ENCODE results near the gene NKX1-1. TPM values are rescaled to one million over a fixed set of nuclear protein-coding genes. Genes with fewer than 3 reads are reported as not detected.
"Not testable (repeated sequence)": the region's sequence is repeated elsewhere in the genome, so short reads cannot be mapped to it uniquely, and the experiment has no call there.

The NKX1-1 gene
- polyA plus RNA-seq (ENCODE audit: insufficient read length in 4 of 4) = not detected

DNA sequence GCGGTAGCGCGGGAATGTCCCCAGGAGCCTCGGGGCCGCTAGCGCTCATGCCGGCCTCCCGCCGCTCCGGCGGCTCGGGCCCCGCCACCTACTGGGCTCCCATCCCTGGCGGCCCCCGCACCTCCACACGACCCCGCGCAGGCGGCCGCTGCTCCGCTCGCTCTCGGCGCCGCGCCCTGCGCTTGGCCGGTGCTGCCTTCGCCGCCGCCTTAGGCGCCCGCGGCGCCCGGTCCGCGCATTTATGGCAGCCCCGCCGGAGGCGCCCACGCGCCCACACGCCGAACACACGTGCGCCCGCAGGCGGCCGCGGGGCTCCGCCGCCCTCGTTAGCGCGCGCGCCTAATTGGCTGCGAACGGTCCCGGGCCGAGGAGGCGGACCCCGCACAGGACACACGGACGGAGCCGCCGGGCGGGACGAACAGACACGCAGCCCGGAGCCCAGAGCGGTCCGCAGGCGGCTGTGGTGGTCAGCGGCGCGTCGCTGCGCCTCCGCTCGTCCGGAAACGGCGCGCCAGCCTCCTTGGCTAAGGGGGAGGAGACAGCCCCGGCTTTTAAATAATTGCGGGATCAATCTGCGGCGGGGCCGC lies at the start of gene NKX1-1:
Gene NKX1-1 (minus strand): TSS at position 49 of the 587 bp plus-strand sequence. CDS start 0 bp downstream, at position 49.
- DNase-seq (ENCODE audit: low read depth in 4 of 4, low spot score in 3 of 4) = no peak

DNA sequence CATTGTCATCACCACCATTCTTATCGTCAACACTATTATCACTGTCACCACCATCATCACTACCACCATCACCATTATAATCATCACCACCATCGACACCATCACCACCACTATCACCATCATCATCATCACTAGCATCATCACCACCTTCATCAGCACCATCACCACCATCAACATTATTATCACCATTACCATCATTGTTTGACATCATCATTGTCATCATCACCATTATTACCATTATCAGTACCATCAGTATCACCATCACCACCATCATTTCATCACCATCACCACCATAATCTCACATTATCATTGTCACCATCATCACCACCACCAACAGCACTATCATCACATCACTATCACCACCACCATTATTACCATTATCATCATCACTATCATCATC lies 47.5 kb upstream of the NKX1-1 start:
- no peak for DNase-seq (ENCODE audit: low read depth in 4 of 4, low spot score in 3 of 4)

DNA sequence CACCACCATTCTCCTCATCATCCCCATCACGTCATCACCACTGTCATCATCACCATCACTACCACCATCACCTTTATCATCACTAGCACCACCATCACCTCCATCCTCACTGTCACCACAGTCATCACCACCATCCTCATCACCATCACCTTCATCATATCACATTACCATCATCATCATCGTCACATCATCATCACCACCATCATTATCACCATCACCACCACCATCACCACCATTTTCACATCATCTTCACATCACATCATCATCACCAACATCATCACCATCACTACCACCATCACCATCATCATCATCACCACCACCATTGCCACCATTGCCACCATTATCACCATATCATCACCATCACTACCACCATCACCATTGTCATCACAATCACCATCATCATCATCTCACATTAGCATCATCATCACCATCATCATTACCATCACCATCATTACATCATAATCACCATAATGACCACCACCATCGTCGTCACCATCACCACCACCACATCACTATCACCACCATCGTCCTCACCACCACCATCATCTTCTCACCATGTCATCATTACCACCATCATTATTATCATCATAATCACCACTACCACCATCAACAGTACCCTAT lies 46.3 kb upstream of the NKX1-1 start:
- no peak for DNase-seq (ENCODE audit: low read depth in 4 of 4, low spot score in 3 of 4)

DNA sequence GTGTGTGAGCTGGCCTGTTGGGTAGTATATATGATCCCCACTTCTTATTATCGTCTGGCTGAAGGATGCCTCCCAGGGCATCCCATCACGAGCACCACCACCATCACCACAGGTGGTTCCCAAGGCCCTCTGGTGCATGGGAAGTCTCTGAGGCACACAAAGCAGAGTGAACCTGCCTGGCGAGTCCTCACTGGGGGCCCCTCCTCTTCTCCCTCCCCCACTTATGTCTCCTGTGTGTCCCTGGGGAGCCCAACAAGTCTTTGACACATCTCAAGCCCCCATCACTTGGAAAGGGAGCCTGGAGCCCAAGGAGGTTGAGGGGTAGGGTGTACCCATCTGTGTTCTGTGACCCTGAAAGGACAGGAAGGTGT lies 45.5 kb upstream of the NKX1-1 start:
- no peak for DNase-seq (ENCODE audit: low read depth in 4 of 4, low spot score in 3 of 4)

DNA sequence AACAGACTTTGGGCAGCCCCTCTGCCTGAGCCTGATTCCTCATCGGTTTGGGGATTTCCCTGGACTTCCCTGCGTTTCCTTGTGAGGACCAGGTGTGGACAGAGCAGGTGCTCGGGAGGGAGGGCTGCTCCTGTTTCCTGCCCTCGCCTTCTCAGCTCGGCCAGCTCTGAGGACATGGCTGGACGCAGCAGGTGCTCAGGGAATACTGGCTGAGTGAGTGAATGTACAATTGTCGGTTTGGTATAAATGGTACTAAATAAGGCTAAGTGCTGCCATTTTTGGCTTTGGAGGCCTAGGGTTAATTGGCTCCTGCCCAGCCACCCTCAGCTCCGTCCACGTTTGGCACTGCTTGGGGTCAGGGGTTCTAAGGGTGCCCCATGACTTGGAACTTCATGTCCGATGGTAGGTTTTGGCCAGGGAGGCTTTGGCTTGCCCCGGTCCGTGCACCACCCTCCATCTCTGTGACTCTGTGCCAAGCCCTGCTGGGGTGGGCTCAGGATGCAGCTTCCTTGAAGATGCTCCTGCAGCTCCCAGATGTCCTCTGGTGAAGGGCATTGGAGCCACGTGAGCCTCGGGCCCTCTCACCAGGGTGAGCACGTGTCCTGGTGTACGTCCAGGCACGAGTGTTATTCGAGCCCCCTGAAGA lies 45.0 kb upstream of the NKX1-1 start:
- DNase-seq (ENCODE audit: low read depth in 4 of 4, low spot score in 3 of 4) = no peak

DNA sequence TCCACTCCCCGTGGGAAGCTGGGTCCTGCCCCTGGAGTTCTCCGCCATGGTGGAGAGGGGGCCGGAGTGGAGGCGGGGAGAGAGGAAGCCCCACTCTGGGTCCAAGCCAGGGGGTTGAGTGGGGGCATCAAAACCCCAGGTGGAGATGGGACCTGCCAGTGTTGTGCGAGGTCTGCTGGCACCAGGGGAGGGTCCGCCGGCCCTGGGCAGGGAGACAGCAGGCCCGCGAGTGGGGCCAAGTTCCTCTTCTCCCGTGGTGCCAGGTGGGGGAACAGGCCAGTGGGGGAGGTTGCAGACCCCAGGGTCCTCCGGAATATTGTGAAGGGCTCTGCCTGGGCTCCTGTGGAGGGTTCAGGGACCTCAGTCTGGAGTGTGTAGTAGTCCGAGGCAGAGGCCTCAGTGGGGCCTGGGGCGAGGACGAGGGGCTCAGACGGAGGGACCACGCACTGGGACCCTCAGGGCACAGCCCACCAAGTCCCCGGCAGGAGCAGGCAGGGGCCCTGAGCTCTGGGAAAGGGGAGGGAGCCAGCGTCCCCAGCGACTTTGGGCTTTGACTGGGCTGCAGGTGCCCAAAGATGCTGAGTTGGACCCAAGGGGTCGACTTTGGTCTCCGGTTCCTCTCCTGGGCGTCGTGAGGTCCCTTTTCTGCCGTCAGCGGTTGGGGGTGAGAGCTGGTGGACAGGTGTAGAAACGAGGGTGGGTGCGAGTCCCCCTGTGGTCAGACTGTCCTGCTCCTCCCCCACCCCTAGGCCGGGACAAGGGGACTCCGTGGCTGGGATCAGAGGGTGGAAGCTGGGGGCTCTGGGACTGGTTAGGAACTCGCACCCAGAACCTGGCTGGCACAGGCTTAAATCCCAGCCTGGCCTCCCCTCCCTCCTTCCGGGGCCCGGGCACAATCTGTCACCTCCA lies 43.8 kb upstream of the NKX1-1 start:
- DNase-seq (ENCODE audit: low read depth in 4 of 4, low spot score in 3 of 4) = no peak

DNA sequence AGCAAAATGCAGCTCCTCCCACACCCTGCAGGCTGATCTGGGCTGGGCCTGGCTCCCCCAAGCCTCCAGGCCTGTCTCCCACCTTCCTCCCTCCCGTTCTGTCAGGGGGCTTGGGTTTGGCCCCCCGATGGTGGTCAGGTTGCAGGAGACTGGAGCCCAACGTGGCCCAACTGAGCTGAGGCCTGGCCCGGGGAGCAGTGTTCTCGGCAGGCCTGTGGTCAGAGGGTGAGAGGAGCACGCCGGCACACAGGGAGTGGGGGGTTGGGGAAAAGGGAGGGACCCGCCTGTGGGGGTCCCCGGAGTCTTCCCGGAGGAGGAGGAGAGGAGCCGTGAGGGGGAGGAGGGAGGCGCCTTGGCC lies 43.2 kb upstream of the NKX1-1 start:
- no peak for DNase-seq (ENCODE audit: low read depth in 4 of 4, low spot score in 3 of 4)

DNA sequence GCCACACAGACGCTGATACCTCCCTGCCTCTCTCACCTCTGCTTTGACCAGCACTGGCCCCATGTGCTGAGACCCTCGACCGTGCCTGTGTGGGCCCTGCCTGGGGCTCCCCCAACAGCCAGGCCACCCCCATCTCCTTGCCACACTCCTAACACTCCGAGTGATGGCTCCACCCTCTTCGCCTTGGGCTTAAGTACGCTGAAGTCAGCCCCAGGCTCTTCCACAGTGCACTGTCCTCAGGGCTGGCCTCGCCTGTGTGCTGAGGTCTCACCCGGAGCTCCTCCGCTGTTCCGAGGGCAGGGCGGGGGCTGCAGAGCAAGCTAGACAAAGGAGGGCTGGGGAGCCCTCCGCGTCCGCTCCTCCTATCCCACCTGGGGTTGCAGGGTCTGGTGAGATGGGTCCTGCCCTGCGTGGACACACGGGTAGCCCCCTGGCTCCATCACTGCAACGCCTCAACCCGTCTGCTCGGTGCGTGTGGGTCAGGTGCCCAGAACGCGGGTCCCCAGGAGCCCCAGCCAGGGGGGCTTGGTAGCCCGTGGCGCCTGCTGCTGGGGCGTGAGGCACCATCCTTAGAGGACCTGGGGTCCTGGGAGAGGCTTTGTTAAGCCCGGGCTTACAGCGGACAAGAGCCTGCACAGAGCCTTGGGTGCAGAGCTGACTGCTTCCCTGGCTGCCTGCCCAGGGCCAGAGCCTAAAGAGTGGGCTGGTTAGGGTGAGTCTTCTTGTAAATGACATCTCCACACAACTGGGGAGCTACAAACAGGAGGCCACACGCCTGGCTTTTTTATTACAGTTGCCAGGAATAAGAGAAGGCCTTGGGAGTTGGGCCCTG lies 42.6 kb upstream of the NKX1-1 start:
- DNase-seq (ENCODE audit: low read depth in 4 of 4, low spot score in 3 of 4) = no peak

DNA sequence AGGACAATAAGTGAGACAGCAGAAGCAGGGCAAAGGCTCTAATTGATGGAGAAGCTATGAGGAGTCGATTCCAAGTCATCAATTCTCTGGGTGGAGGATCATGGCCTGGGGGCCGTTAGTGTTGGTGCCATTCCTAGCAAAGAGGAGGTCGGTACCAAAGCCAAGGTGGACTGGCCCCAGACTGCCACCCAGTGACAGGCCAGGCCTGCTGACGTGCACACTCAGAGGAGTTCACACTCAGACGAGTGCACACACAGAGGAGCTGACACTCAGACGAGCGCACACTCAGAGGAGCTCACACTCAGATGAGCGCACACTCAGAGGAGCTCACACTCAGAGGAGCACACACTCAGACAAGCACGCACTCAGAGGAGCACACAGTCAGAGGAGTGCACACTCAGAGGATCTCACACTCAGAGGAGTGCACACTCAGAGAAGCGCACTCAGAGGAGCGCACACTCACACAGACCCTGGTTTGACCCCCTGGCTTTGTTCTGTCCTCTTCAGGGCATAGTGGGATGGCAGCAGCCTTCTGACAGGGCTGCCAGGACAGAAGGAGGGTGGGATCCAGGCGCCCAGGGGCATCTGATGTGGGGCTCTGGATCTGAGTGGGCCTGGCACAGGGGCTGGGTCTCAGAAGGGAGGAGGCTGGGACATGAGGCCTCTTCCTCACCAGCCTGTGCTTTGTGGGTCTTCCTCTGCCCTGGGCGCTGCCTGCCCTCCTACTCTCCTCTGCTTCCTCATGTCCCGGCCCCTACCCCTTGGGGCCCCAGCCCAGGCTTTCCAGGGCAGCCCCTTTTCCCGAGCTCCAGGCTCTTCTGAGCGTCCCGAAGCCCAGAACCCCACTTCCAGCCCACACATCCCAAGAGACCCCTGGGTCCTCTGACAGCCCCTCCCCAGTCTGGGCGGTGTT lies 41.7 kb upstream of the NKX1-1 start:
- no peak for DNase-seq (ENCODE audit: low read depth in 4 of 4, low spot score in 3 of 4)

DNA sequence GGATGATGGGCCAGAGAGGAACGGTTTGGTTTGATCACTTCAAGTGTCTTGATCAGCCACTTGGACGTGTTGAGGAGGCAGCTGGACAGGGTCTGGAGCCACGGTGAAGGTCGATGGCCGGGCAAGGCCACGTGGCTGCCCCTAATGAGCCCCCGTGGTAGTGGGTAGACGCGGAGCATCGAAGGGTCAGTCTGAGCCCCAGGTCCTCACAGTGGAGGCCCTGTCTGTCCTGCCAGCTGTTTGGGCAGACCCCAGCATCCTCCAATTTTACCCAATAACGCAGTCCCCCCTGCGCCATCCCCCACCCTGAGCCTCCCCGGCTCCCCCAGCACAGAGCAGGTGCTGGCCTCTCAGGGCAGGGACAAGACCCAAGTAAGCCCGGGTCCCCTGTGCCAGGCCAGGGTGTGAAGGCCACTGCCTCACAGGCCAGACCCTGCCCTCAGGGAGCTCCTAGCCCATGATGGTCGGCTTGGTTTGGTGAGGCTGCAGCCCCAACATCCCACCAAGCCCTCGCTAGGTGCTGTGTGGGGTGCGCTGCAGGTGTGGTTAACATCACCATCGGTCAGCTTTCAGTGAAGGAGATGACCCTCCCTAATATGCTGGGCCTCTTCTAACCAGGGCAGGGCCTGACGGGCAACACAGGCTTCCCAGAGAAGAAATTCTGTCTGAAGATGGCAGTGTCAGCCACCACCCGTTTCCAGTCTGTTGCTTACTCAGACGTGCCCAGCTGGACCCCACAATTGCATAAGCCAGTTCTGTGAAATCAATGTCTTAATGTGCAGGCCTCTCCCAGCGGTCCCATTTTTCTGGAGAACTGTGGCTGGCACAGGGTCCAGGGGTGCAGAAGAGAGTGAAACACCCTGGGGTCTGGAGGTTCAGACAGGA lies 40.5 kb upstream of the NKX1-1 start:
- no peak for DNase-seq (ENCODE audit: low read depth in 4 of 4, low spot score in 3 of 4)

DNA sequence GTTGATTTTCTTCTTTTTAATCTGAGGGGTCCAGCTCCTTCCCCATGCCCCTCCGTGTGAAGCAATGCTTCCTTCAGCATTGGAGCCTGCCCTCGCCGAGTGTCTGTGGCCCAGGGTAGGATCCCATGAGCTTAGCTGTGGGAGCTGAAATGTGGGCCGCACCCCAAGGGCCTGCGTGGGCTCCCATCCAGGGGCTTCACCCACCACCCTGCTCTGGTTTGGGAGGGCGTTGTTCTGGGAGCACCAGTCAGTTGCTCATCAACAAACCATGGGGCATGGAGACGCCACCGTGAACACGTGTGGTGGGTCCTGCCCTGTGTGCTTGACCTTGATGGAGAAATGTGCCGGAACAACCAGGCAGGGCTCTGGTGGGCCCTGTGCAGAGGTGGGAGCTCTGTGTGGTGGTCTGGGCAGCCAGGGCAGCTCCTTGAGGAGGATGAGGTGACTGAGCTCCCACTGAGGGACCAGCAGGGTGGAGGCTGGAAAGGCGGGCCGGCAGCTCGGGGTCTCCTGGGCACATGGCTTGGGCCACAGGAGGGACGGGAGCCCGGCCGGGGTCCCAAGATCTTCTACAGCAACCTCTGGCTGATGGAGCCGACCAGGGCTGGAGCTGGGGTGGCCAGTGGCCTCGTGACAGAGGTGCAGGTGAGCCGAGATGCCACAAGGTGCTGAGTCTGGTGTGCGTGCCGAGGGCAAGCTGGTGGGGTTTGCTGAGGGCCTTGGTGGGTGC lies 39.6 kb upstream of the NKX1-1 start:
- DNase-seq (ENCODE audit: low read depth in 4 of 4, low spot score in 3 of 4) = no peak

DNA sequence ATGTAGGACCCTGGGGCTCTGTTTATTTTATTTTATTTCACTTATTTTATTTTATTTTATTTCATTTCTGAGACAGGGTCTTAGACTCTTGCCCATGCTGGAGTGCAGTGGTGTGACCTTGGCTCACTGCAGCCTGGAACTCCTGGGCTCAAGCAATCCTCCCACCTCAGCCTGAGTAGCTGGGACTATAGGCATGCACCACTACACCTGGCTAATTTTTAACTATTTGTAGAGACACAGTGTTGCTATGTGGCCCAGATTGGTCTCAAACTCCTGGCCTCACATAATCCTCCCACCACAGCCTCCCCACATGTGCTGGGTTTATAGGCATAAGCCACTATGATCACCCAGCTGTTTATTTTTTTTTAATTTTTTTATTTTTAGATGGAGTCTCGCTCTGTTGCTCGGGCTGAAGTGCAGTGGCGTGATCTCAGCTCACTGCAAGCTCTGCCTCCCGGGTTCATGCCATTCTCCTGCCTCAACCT lies 37.5 kb upstream of the NKX1-1 start:
- not testable (repeated sequence) for DNase-seq (ENCODE audit: low read depth in 4 of 4, low spot score in 3 of 4)

DNA sequence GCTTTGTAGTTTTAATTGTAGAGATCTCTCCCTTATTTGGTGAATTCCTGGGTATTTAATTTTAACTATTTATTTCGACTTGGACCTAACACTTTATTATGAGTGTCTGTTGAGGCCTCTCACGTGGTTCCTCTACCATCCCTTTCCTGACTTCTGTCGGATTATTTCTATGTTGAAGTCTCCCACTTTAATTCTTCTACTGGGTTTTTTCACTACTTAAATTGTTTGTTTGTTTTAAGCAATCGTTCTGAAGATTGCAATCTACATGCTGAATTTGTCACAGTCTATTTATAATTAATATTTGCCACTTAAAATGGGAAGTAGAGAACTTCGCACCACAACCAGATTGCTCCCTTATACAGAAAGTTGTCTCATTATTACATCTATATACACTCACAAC lies 20.8 kb upstream of the NKX1-1 start:
- DNase-seq (ENCODE audit: low read depth in 4 of 4, low spot score in 3 of 4) = no peak

DNA sequence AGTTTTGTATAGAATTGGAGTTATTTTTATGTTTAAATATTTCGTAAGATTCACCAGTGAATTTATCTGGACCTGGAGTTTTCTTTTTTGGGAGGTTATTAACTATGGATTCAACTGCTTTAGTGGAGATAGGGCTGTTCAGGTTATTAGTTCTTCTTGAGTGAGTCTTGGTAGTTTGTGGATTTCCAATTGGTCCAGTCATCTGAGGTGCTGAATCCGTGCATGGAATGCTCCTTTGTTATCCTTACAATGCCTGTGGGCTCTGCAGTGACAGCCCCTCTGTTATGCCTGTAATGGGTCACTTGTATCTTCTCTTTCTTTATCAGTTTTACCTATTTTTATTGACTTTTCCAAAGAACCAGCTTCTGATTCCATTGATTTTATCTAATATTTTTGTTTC lies 15.4 kb upstream of the NKX1-1 start:
- DNase-seq (ENCODE audit: low read depth in 4 of 4, low spot score in 3 of 4) = no peak

DNA sequence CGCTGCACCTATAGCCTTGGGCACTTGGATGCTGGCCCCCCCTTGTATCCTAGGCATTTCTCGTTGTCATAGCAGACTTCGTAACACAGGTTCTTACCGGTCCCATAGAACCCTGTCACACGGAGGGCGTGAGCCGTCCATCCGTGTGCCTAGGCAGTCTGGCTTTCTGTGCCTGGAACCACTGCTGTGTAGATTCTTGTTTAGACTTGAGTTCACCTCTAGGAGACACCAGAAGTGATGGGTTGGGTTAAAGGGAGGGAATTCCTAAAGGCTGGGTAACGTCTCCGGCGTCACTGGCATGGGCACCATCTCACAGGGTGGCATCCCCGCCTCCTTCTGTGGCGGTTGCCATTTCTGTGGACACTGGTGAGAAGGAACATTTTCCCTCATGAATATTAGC lies 13.5 kb upstream of the NKX1-1 start:
- no peak for DNase-seq (ENCODE audit: low read depth in 4 of 4, low spot score in 3 of 4)

DNA sequence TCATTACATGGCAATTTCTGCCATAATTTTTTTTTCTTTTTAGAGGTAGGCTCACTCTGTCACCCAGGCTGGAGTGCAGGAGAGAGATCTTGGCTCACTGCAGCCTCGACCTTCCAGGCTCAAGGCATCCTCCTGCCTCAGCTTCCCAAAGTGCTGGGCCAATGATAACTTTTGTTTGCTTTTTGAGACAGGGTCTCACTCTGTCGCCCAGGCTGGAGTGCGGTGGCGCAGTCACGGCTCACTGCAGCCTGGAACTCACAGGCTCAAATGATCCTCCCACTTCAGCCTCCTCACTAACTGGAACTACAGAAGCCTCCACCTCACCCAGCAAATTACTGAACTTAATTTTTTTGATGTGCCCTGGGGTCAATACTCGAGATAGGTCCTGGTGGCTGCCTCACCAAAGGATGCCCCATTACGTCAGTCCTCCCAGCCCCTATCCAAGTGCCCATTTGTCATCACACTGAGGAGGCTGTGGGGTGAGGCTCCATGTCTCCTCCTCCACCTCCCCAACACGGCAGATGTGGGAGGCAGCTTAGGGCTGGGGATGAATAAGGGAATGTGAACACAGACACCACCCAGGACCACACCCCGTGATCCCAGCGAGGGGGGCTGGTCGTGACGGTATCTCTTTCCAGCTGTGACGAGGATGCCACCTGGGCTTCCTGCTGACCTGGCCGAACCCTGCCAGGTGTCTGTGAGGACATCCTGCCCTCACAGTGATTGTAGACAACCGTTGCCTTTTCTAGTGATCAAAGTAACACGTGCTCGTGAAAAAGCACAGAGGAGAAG lies 12.4 kb upstream of the NKX1-1 start:
- no peak for DNase-seq (ENCODE audit: low read depth in 4 of 4, low spot score in 3 of 4)

Measured in right renal pelvis (tissue), 4 donors.